HG02759 (cell line): Measurements from ENCODE around the gene TSHZ3.

Experiments used
- ATAC-seq: cut with Tn5 transposase; IDR thresholded peaks from one replicate; pipeline ENCODE4 v1.9.1; 2021; ENCODE audit warnings: mild to moderate bottlenecking, moderate library complexity; ENCODE audit not compliant: unreplicated experiment

Gene TSHZ3

GRCh38 chr19:31349160-31349881 lies at the start of gene TSHZ3:
TSHZ3 (minus strand) TSS chr19:31349436; CDS start chr19:31349219, 217 bp downstream.
- ATAC-seq: no peak

GRCh38 chr19:31397308-31397707 lies 48.1 kb upstream of the TSHZ3 start:
- ATAC-seq: no peak

DNA sequence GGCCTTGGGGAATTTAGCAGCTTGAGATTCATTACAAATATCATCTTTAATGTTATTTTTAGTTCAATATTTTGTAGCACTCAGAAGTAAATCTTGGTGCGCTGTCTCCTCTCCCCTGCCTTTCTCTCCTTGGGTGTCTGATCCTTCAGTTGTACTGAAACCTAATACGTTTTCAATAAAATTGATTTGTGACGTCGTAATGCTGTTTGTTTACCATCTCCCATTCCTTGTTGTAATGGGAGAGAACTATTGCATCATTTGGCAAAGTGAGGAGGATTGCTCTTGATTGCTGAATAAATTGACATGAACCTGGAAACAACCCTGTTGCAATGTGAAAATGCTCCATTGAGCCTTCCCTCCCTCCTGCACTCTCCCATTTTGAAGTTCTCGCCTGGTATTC lies 43.2 kb upstream of the TSHZ3 start:
- no peak for ATAC-seq

DNA sequence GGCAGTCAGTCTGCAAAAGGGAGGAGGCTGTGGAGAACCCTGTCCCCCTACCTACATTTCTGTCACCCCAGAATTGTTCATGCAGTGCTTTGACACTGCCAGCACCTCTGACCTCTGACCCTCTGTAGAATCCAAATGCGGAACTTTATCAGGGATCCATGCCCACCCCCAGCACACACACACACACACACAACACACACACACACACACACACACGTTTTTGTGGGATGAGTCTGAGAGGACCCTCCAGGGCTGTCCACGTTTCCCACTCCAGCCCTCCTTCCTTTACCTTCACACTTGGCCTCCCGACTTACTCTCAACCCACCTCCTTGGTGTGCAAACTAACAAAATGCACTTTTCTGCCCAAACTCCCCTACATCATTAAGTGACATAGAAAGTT lies 42.3 kb upstream of the TSHZ3 start:
- ATAC-seq: no peak

- no peak for ATAC-seq
Observed at GRCh38 chr19:31390711-31391110, 41.5 kb upstream of the TSHZ3 start.

- no peak for ATAC-seq
Observed at GRCh38 chr19:31389874-31390273, 40.6 kb upstream of the TSHZ3 start.

- ATAC-seq: no peak
Observed at GRCh38 chr19:31387717-31388301, 38.6 kb upstream of the TSHZ3 start.

DNA sequence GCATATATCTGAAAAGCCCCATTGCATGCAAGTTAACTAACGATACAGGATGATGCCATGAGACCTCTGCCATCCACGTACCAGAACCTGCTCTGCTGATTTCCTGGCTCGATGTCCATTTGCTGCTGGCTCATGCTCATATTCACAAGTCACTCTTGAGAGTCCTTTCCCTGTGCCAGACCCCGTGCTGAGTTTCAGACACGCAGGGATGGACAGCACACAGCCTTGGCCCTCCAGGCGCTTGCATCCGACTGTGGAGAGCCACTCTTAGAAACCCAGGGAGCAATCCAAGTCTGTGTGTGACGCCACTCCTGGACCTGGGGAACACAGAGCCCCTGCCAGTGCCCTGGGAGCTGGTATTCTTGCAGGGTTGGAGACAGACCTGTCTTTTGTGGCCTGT lies 37.6 kb upstream of the TSHZ3 start:
- ATAC-seq: no peak

DNA sequence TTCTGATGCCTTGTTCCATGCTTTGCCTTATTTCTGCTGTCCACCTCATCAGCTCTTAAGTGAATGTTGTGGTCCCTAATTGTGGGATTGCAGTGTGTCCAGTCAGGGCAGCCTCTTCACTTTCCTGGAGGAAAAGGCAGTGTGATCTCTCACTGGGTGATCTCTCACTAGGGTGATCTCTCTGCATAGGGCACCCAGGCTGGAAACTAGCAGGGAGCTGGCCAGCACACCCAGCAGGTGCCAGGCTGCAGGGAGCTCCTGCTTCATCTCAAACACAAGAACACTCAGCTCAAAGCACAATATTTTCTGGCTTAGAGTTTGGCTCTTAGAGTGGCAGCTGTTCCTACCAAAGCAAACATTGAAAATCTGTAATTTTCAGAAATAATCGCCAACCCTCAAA lies 36.5 kb upstream of the TSHZ3 start:
- no peak for ATAC-seq

GRCh38 chr19:31383553-31383952 lies 34.3 kb upstream of the TSHZ3 start:
- ATAC-seq: no peak

DNA sequence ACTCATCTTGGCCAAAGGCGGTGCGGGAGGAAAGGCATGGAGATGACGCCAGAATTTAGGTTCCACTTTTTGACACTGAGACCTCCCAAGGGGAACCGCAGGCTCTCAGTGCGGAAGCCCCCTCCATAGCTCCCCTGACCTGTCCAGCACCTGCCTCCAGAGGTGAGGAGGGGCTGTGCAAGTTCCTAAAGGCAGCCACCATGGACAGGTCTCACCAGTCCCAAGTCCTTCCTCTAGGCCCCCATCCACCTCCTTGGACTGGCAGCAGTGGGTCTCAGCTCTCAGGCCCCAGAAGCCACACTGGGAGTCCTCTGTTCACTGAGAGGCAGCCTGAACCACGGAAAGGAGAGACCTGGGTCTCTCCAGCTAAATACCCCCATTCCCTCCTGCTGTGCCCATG lies 31.6 kb upstream of the TSHZ3 start:
- ATAC-seq: no peak

GRCh38 chr19:31378404-31378803 lies 29.2 kb upstream of the TSHZ3 start:
- no peak for ATAC-seq

DNA sequence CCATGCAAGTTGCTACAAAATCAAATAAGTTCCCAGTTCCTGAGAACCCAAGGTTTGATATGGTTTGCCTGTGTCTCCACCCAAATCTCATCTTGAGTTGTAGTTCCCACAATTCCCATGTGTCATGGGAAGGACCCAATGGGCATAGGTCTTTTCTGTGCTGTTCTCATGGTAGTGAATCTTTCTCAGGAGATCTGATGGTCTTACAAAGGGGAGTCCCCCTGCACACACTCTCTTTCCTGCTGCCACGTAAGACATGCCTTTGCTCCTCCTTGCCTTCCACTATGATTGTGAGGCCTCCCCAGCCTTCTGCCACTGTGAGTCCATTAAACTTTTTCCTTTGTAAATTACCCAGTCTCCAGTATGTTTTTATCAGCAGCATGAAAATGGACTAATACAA lies 28.5 kb upstream of the TSHZ3 start:
- no peak for ATAC-seq

DNA sequence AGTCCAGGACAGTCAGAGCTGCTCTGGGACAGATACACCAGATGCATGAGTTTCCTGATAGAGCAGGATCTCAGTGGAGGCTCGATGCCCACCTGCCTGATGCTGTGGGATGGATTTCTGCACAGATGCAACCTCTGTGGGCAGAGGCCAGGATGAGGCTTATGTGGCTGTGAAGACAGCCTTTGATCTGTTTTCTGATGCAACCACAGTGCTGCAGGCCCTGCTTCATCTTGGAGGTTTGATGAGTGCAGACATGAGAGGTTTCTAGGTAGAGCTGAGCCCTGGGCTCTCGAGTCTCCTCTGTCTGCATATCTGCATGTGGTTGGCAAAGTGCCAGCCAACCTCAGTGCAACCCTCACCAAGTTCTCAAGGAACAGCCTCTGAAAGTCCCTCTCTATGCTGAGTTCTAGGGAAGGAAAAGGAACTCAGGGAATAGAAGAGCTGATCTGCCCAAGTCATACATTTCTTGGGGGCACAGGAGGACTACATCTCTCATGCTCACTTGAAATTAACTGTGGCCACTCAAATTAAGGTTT lies 23.1 kb upstream of the TSHZ3 start:
- ATAC-seq: no peak

- no peak for ATAC-seq
Observed at GRCh38 chr19:31370216-31370615, 21.0 kb upstream of the TSHZ3 start.

GRCh38 chr19:31364963-31365362 lies 15.7 kb upstream of the TSHZ3 start:
- ATAC-seq: no peak

DNA sequence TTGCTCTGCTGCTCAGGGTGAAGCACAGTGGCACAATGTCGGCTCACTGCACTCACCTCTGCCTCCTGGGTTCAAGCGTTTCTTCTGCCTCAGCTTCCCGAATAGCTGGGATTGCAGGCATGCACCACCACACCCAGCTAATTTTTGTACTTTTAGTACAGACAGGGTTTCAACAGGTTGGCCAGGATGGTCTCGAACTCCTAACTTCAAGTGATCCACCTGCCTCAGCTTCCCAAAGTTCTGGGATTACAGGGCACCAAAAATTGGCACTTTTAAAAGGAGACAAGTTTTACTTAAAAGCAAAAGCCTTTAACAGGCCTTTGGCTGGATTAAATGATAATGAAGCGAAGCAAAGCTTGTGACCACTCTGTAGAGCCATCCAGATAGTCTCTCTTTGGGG lies 12.5 kb upstream of the TSHZ3 start:
- ATAC-seq: no peak

GRCh38 chr19:31357315-31357673 lies 8.1 kb upstream of the TSHZ3 start:
- no peak for ATAC-seq

DNA sequence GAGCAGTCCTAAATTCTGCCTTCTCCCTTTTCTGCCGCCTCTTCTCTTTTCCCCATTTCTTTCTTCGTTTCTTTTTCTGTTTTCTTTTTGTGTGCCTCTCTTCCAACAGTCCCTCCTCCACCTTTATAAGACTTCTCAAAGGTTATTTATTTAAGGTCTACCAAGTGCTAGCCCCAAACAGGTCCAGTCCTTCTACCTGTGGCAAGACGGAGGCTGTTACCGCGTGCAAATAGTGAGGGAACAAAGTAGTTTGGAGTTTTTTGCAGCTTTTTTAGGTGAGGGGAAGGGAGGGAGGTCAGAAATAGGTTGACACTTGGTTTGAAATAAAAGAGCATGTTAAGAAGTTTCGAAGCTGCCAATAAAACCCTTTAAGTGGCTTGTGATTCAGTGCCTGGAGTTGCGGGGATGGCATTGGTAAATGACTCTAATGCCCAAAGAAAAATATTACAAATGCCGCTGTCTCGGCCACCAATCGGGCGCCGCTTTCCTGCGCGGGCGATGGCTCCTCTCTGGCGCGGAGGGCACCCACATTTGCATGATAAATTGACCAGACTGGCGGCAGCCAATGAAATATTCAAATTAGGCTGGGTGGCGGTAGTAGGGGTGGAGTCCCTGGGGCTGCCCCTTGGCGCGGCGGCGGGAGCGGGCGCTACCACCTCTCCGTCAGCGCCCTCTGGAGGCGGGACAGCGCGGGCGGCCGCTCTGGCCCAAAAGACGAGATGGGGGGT lies 7.5 kb upstream of the TSHZ3 start:
- ATAC-seq: no peak

GRCh38 chr19:31355665-31356289 lies 6.5 kb upstream of the TSHZ3 start:
- no peak for ATAC-seq

DNA sequence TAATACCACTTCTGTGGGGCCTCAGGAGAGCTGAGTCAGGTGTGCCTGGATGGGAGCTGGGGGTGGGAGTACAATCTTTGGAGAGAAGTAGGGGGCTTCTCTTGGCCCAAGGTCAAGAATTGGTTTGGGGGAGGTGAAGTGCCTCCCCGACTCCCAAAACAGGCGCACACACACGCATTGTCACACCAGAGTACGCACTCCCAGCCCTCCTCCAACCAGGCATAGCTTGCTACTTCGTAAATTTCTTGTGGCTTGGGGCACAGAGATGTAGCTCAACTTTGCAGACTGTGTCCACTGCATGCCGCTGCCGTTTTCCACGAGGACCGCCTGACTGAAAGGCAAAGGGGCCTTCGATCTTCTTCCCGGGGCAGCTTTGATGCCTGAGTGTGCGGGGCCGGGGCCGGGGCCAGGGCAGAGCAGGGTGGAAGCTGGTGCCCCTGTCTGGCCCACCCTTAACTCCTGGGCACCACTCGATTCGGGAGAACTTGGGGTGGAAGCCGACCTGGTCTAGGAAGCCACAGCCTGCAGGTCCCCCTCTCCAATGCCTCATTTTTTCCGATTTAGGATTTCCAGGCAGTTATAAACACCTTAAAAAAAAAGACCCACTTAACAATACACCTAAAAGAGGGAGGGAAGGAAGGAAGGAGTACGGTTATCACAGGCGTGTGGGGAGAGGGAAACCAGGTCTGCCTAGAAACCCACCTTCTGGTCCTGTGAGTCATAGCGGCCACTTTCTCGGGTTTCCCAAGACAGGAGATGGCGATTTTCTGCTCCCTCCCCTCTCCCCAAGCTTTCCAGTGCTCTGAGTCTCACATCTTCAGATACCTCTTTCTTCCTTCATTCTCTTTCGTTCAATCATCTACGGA lies 5.8 kb upstream of the TSHZ3 start:
- no peak for ATAC-seq
